Parathyroid adenoma (tissue), 2 donors: Measurements from ENCODE around the gene SYNGR4.

Experiments used
- H2AFZ ChIP-seq: fragments of 300-600 bp; sonication (generic); one replicate; pipeline ENCODE4 v1.7.0; 2017; ENCODE audit warnings: antibody characterized with exemption, mild to moderate bottlenecking
- H3K27ac ChIP-seq: fragments of 300-600 bp; sonication (generic); one replicate; pipeline ENCODE4 v1.7.0; 2017
- H3K27me3 ChIP-seq: fragments of 300-600 bp; sonication (generic); one replicate; pipeline ENCODE4 v1.7.0; 2017; ENCODE audit warnings: low read length; ENCODE audit not compliant: control insufficient read depth, insufficient read depth
- H3K36me3 ChIP-seq: fragments of 300-600 bp; sonication (generic); one replicate; pipeline ENCODE4 v1.7.0; 2017; ENCODE audit warnings: low read length; ENCODE audit not compliant: control insufficient read depth, insufficient read depth
- H3K4me1 ChIP-seq: fragments of 300-600 bp; sonication (generic); one replicate; pipeline ENCODE4 v1.7.0; 2017; ENCODE audit warnings: control low read depth
- H3K4me2 ChIP-seq: fragments of 300-600 bp; sonication (generic); one replicate; pipeline ENCODE4 v1.7.0; 2017; ENCODE audit warnings: low read length
- H3K4me3 ChIP-seq: fragments of 300-600 bp; sonication (generic); one replicate; pipeline ENCODE4 v1.7.0; 2017; ENCODE audit warnings: low read depth, low read length
- H3K79me2 ChIP-seq: fragments of 300-600 bp; sonication (generic); one replicate; pipeline ENCODE4 v1.7.0; 2017; ENCODE audit warnings: control low read depth
- H3K9ac ChIP-seq: fragments of 300-600 bp; sonication (generic); one replicate; pipeline ENCODE4 v1.7.0; 2017; ENCODE audit warnings: mild to moderate bottlenecking
- H3K9me3 ChIP-seq: fragments of 300-600 bp; sonication (generic); one replicate; pipeline ENCODE4 v1.7.0; 2017; ENCODE audit warnings: low read length; ENCODE audit not compliant: control insufficient read depth
- TF ChIP-seq, protein P1 (sequence below): fragments of 300-600 bp; sonication (generic); IDR thresholded peaks from one replicate; pipeline ENCODE4 v1.7.0; 2017; ENCODE audit warnings: antibody characterized with exemption, mild to moderate bottlenecking
- donor health status: primary hyperparathyroidism.

The SYNGR4 gene

DNA sequence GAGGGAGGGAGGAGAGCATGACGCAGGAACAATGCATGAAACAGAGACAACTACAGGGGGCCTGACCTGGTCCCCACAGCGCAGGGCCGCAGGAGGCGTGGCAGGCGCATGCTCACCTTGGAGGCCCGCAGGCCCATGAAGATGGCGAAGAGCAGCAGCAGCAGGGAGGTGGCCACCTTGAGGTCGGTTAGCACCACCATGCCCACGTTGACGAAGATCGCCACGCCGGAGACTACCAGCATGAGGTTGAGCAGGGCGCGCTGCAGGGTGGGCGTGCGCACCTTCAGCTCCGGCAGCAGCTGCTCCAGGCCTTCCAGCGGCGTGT lies 21.8 kb upstream of the SYNGR4 start:
- Histone ChIP-seq H2AFZ (no peak overlapping the region), H3K9ac (no peak overlapping the region), H3K4me1 (no peaks in the 10 kb centered on the region), H3K79me2 (no peaks in the 10 kb centered on the region), H3K9me3 (no peaks in the 10 kb centered on the region), H3K27me3 (no peaks in the 10 kb centered on the region), H3K36me3 (no peaks in the 10 kb centered on the region), H3K4me3 (no peak overlapping the region), H3K4me2 (no peak overlapping the region), H3K27ac (no peak overlapping the region)
- TF ChIP-seq, protein P1, sequence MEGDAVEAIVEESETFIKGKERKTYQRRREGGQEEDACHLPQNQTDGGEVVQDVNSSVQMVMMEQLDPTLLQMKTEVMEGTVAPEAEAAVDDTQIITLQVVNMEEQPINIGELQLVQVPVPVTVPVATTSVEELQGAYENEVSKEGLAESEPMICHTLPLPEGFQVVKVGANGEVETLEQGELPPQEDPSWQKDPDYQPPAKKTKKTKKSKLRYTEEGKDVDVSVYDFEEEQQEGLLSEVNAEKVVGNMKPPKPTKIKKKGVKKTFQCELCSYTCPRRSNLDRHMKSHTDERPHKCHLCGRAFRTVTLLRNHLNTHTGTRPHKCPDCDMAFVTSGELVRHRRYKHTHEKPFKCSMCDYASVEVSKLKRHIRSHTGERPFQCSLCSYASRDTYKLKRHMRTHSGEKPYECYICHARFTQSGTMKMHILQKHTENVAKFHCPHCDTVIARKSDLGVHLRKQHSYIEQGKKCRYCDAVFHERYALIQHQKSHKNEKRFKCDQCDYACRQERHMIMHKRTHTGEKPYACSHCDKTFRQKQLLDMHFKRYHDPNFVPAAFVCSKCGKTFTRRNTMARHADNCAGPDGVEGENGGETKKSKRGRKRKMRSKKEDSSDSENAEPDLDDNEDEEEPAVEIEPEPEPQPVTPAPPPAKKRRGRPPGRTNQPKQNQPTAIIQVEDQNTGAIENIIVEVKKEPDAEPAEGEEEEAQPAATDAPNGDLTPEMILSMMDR, result no peak

DNA sequence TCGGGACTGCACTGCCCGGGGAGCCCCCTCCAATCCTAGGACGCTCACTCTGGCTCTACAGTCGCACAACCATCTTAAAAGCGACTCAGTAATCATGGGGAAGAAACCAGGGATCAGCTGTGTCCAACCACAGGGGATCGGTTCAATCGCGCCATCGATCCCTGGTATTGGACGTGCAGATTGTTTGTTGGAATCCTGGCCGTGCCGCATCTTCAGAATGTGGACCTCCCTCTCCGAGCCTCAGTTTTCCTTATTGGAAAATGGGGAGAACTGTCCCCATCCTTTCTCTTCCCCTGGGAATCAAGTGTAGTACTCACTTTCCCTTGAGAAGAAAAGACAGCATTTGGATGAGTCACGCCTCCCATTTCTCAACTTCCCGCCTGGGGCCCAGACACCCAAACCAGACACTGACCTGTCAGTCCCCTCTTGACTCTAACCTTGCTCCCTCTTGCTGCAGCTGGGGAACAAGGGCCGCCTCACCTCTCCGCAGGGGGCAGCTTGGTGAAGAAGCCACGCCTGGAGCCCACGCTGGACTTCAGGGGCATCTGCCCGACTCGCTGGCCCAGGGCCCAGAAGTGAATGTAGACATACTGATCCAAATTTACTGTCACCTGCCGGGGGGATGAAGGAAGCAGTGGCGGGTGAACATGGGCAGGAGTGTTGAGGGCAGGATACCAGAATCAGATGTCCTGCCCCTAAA lies 21.2 kb upstream of the SYNGR4 start:
- Histone ChIP-seq H3K79me2 (no peaks in the 10 kb centered on the region), H3K36me3 (no peaks in the 10 kb centered on the region), H3K9ac (no peak overlapping the region), H3K4me3 (no peak overlapping the region), H3K9me3 (no peaks in the 10 kb centered on the region), H3K4me2 (no peak overlapping the region), H3K4me1 (peaks cover 3% of the 10 kb centered on the region), H3K27ac (no peak overlapping the region), H3K27me3 (no peaks in the 10 kb centered on the region), H2AFZ (no peak overlapping the region)
- TF ChIP-seq, protein P1, result no peak

DNA sequence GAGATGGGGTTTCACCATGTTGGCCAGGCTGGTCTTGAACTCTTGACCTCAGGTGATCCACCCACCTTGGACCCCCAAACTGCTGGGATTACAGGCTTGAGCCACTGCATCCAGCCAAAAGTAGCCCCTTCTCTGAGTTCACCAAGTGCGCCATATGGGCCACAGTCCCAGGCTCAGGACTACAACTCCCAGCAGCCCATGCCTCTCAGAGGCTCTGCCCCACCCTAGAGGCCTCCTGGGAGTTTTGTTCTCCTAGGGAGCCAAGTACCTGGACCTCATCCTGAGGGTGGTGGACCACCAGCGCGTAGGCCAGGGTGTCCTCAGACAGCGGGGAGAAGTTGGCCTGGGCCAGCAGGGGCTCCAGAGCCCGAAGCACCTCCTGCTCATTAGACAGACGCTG lies 19.3 kb upstream of the SYNGR4 start:
- Histone ChIP-seq H3K4me1 (peaks cover 8% of the 10 kb centered on the region), H3K79me2 (no peaks in the 10 kb centered on the region), H3K9ac (no peak overlapping the region), H3K27ac (no peak overlapping the region), H3K9me3 (no peaks in the 10 kb centered on the region), H3K4me3 (no peak overlapping the region), H3K27me3 (no peaks in the 10 kb centered on the region), H2AFZ (no peak overlapping the region), H3K4me2 (no peak overlapping the region), H3K36me3 (no peaks in the 10 kb centered on the region)
- TF ChIP-seq, protein P1, result no peak

DNA sequence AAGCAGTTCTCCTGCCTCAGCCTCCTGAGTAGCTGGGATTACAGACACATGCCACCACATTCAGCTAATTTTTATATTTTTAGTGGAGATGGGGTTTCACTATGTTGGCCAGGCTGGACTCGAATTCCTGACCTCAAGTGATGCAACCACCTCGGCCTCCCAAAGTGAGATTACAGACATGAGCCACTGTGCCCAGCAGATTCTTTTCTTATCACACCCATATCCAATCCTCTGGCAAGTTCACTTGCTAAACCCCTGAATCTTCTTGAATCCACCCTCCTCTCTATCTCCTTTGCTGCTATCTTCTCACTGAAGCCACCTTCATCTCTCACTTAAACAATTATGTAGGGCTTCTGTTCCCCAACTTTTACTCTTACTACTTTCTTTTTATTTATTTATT lies 18.0 kb upstream of the SYNGR4 start:
- Histone ChIP-seq H3K79me2 (no peaks in the 10 kb centered on the region), H3K4me1 (peaks cover 8% of the 10 kb centered on the region), H3K27me3 (no peaks in the 10 kb centered on the region), H3K4me3 (no peak overlapping the region), H3K36me3 (no peaks in the 10 kb centered on the region), H3K9ac (no peak overlapping the region), H3K9me3 (no peaks in the 10 kb centered on the region), H3K4me2 (no peak overlapping the region), H2AFZ (no peak overlapping the region), H3K27ac (no peak overlapping the region)
- TF ChIP-seq, protein P1, result no peak

DNA sequence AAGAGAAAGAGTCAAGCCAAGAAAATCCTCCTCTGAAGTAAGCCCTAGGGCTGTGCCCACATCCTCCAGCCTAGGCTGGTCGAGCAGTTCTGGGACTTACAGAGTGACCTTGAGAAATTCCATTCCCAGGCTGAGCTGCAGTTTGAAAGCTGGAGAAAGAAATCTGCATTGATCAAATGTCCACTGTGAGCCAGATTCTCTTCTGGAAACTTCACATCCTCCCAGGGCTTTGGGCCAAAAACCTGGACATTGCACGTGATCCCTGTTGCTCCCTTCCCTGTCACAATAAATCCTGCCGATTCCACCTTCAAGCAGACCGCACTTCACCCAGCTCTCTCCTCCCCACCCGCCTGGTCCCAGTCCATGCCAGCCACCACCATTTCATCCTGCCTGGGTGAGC lies 16.1 kb upstream of the SYNGR4 start:
- Histone ChIP-seq H3K4me2 (no peak overlapping the region), H3K9me3 (no peaks in the 10 kb centered on the region), H3K9ac (no peak overlapping the region), H3K79me2 (peaks cover 4% of the 10 kb centered on the region), H3K4me1 (peaks cover 8% of the 10 kb centered on the region), H3K4me3 (no peak overlapping the region), H3K36me3 (no peaks in the 10 kb centered on the region), H2AFZ (peak overlapping the region; percentile 77), H3K27me3 (no peaks in the 10 kb centered on the region), H3K27ac (peak overlapping the region; percentile 55)
- TF ChIP-seq, protein P1, result no peak
